ENCODE measurements around the gene RTEL1.

Gene RTEL1

GRCh38 chr20:63744574-63745423 lies 86.7 kb downstream of the RTEL1 start:
- DNase-seq (ENCODE audit: extremely low read depth, low read depth) = no peak
- TF ChIP-seq, protein P1, sequence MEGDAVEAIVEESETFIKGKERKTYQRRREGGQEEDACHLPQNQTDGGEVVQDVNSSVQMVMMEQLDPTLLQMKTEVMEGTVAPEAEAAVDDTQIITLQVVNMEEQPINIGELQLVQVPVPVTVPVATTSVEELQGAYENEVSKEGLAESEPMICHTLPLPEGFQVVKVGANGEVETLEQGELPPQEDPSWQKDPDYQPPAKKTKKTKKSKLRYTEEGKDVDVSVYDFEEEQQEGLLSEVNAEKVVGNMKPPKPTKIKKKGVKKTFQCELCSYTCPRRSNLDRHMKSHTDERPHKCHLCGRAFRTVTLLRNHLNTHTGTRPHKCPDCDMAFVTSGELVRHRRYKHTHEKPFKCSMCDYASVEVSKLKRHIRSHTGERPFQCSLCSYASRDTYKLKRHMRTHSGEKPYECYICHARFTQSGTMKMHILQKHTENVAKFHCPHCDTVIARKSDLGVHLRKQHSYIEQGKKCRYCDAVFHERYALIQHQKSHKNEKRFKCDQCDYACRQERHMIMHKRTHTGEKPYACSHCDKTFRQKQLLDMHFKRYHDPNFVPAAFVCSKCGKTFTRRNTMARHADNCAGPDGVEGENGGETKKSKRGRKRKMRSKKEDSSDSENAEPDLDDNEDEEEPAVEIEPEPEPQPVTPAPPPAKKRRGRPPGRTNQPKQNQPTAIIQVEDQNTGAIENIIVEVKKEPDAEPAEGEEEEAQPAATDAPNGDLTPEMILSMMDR (IDR thresholded peaks at IDR 0.05; ENCODE audit: low read depth, low read length, missing control alignments) = no peak
- no peak overlapping the region for H3K4me3 ChIP-seq (replicated peaks; ENCODE audit: low read depth, low read length)

- no peak for DNase-seq (ENCODE audit: extremely low read depth, low read depth)
- TF ChIP-seq, protein P1 (IDR thresholded peaks at IDR 0.05; ENCODE audit: low read depth, low read length, missing control alignments) = no peak
- H3K4me3 ChIP-seq (replicated peaks; ENCODE audit: low read depth, low read length) = no peak overlapping the region
Measured at GRCh38 chr20:63745424-63745805, 87.3 kb downstream of the RTEL1 start.

All from HFF-Myc (cell line).